Uterus (tissue), 2 donors: ENCODE measurements around the gene SF1.

Experiments
- CTCF ChIP-seq, 4 experiments: fragments of 200-600 bp in 2 of 4; fragments of 450-650 bp in 2 of 4; sonication (generic) in 2 of 4; IDR thresholded peaks; one replicate each; pipeline ENCODE4 v1.5.1; 2016 to 2019; ENCODE audit warnings: antibody characterized with exemption in 4 of 4, mild to moderate bottlenecking in 2 of 4, moderate library complexity in 1 of 4
- POLR2A ChIP-seq, 2 donors: fragments of 450-650 bp; IDR thresholded peaks; one replicate each; pipeline ENCODE4 v1.6.1; 2016; ENCODE audit warnings: antibody characterized with exemption in 2 of 2, mild to moderate bottlenecking in 1 of 2, moderate library complexity in 1 of 2

DNA sequence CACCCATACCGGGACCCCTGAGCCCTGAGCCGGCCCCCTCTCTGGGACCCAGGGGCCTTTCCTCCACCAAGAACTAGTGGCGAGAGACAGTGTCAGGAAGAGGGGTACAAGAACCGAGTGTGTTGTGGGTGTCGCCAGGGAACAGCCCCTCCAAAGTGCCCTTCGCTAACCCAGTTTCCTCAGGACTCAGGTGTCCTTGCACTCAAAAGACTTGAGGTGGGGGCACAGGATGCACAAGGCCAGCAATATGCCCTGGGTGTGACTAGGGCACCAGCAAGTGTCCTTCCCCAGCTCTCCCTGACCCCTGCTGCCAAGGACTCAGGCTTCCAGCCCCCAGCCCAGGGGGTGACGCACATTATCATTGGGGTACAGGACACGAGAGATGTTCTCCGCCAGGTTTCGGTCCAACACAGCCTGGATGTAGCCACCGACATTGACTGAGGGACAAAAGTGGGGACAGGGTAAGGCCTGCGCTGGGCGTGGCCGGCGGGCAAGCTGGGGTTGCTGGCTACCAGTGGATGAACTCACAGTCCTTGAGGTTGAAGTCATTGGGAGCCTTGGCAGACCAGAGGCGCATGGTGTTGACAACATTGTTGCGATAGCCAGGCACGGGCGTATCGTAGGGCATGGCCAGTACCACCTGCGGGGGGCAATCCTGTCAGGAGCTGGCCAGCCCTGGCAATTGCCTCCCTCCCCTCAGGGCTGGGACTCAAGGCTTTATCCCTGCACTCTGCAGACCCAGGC is 23.3 kb downstream of the SF1 start:
- no peak for TF ChIP-seq CTCF (IDR thresholded peaks at IDR 0.05)
- no peak for TF ChIP-seq POLR2A (IDR thresholded peaks at IDR 0.05)
